ENCODE data around the gene LAMA3. TPM values are rescaled to one million over a fixed set of nuclear protein-coding genes. Genes with fewer than 3 reads are reported as not detected.

The LAMA3 gene
- total RNA-seq, 4 donors from 2014 or later, result 16.9 to 57.5 (median 48.3) TPM

- no peak for DNase-seq (ENCODE audit: low spot score)
- TF ChIP-seq CTCF (IDR thresholded peaks at IDR 0.05), result no peak
- ATAC-seq (ENCODE audit: low FRiP score), result no peak
Measured at GRCh38 chr18:23875966-23876895, 187.0 kb downstream of the LAMA3 start.

- TF ChIP-seq CTCF (IDR thresholded peaks at IDR 0.05), result no peak
- ATAC-seq (ENCODE audit: low FRiP score) (no peak), DNase-seq (ENCODE audit: low spot score) (no peak)
Measured at GRCh38 chr18:23876921-23877320, 187.7 kb downstream of the LAMA3 start.

- ATAC-seq (ENCODE audit: low FRiP score) (no peak), DNase-seq (ENCODE audit: low spot score) (no peak)
- TF ChIP-seq CTCF (IDR thresholded peaks at IDR 0.05), result no peak
Measured at GRCh38 chr18:23877371-23877770, 188.1 kb downstream of the LAMA3 start.

GRCh38 chr18:23878336-23878900 lies 189.2 kb downstream of the LAMA3 start:
- DNase-seq (ENCODE audit: low spot score) (no peak), ATAC-seq (ENCODE audit: low FRiP score) (no peak)

GRCh38 chr18:23879126-23879525 lies 189.9 kb downstream of the LAMA3 start:
- ATAC-seq (ENCODE audit: low FRiP score) (no peak), DNase-seq (ENCODE audit: low spot score) (no peak)
- TF ChIP-seq CTCF (IDR thresholded peaks at IDR 0.05), result no peak

More at GRCh38 chr18:23878336-23878900, 189.2 kb downstream of the LAMA3 start:
- no peak for TF ChIP-seq CTCF (IDR thresholded peaks at IDR 0.05)

GRCh38 chr18:23879544-23879943 lies 190.3 kb downstream of the LAMA3 start:
- ATAC-seq (ENCODE audit: low FRiP score), result no peak
- TF ChIP-seq CTCF (IDR thresholded peaks at IDR 0.05), result no peak
- DNase-seq (ENCODE audit: low spot score), result no peak

All from omental fat pad (tissue), 4 donors.